ENCODE data around the gene JOSD1.

JOSD1 gene

GRCh38 chr22:38741576-38741975 is 40.8 kb upstream of the JOSD1 start:
- DNase-seq (ENCODE audit: low read depth), result no peak
- TF ChIP-seq CTCF (conservative IDR thresholded peaks at IDR 0.05; ENCODE audit: low read depth, low read length), result no peak

GRCh38 chr22:38741166-38741565 is 40.4 kb upstream of the JOSD1 start:
- TF ChIP-seq CTCF (conservative IDR thresholded peaks at IDR 0.05; ENCODE audit: low read depth, low read length), result no peak
- DNase-seq (ENCODE audit: low read depth), result no peak
- H3K4me3 ChIP-seq (ENCODE audit: low read length), result no peak overlapping the region

More at GRCh38 chr22:38741576-38741975, 40.8 kb upstream of the JOSD1 start:
- no peak overlapping the region for H3K4me3 ChIP-seq (ENCODE audit: low read length)

GRCh38 chr22:38740754-38741153 is 40.0 kb upstream of the JOSD1 start:
- no peak for TF ChIP-seq CTCF (conservative IDR thresholded peaks at IDR 0.05; ENCODE audit: low read depth, low read length)
- no peak overlapping the region for H3K4me3 ChIP-seq (ENCODE audit: low read length)
- DNase-seq (ENCODE audit: low read depth), result no peak

GRCh38 chr22:38740116-38740723 is 39.5 kb upstream of the JOSD1 start:
- H3K4me3 ChIP-seq (ENCODE audit: low read length), result no peak overlapping the region
- DNase-seq (ENCODE audit: low read depth), result no peak
- no peak for TF ChIP-seq CTCF (conservative IDR thresholded peaks at IDR 0.05; ENCODE audit: low read depth, low read length)

GRCh38 chr22:38739300-38740055 is 38.7 kb upstream of the JOSD1 start:
- H3K4me3 ChIP-seq (ENCODE audit: low read length), result no peak overlapping the region
- no peak for TF ChIP-seq CTCF (conservative IDR thresholded peaks at IDR 0.05; ENCODE audit: low read depth, low read length)
- no peak for DNase-seq (ENCODE audit: low read depth)

GRCh38 chr22:38738475-38739070 is 37.8 kb upstream of the JOSD1 start:
- no peak for DNase-seq (ENCODE audit: low read depth)
- H3K4me3 ChIP-seq (ENCODE audit: low read length), result no peak overlapping the region
- no peak for TF ChIP-seq CTCF (conservative IDR thresholded peaks at IDR 0.05; ENCODE audit: low read depth, low read length)
